Cortex of kidney (tissue), 1 donor: ENCODE results near the gene TMEM50A.
"Not testable (repeated sequence)": the region's sequence is repeated elsewhere in the genome, so short reads cannot be mapped to it uniquely, and the experiment has no call there.

ENCODE experiments used
- DNase-seq: peaks from one replicate; lab custom pipeline; 2025; lab: John Stamatoyannopoulos, UW

TMEM50A gene

DNA sequence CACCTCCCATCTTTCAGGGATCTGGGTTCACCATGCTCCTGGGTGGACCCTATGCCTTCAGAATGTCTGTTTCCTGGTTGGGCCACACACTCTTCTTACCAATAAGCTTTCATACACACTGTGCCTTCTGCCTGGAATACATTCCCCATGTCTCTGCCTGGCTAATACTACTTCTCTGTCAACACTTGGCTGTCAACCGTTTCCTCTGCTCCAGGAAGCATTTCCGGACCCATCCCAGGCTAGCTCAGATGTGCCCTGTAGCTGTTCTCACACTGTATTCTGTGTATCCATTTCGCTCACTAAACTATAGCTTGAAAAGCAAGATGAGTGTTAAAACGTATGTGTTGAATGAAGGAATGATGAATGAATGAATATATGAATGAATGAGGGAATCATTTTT, 49.0 kb downstream of the TMEM50A start:
- DNase-seq: not testable (repeated sequence)

DNA sequence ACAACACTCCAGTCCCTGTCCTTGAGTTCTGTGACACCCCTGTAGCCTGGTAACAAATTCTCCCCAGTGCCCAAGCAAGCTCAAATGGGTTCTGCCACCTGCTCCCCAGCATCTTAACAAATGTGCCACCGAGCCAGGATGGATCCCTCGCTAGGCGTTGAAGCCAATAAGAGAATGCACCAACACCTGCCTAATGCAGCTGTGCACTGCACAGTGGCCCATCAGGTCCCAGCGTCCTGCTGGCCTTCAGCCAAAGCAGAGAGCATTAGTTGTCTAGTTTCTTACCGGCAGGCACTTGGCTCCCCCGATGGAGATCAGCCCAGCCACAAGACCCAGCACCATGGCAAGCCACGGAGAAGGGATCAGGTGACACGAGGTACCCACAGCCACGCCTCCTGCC, 50.6 kb downstream of the TMEM50A start:
- DNase-seq: not testable (repeated sequence)

DNA sequence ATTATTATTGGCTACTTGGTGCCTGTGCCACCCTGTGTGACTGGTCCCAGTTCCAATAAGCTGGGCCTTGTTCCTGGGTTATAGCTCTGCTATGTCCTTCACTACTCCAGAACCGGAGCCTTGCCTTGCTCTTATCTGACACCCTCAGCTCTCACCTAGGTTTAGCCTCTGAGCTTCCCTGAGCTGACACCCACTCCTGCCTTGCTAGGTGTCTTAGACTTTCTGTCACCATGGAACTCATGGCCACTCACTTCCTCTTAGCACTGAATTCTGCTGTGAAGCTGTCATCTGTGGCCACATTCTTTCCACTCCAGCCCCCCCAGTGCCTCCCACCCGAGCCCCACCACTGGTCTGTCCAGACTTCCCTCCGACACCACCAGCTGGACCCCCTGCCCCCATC, 51.6 kb downstream of the TMEM50A start:
- not testable (repeated sequence) for DNase-seq

DNA sequence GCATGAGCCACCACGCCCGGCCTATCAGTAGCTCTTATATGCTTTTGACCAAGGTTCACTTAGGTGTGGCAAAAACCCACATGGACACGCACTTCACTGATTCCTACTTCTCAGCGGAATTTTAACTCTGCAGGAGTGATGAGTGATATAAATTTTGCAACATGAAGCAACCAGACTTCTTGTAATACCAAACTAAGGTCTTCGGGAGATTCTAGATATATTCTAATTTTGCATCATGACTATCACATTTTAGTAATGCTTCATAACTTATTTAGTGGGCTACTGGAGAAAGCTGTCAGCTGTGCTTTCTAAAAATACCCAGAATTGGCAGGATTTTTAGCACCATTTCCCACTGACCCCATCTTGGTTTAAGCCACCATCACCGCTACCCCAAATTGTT, 54.7 kb downstream of the TMEM50A start:
- no peak for DNase-seq

DNA sequence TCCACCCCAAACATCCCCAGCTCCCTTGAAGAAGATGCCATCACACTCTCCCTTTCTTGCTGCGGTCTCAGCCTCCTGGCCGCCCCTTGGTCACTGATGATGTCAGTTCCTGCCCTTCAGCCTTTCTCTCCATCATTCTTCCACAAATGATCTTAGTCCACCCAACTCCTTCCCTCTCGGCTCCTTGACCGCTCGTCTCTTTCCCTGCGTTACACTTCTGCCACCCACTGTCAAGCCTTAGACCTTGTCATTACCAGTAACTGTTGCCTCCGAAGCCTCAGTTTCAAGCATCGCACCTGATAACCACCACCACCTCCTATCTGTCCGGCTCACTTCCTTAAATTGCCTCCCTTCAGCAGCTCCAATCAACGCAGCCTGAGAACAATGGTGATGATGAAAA, 59.4 kb downstream of the TMEM50A start:
- not testable (repeated sequence) for DNase-seq

DNA sequence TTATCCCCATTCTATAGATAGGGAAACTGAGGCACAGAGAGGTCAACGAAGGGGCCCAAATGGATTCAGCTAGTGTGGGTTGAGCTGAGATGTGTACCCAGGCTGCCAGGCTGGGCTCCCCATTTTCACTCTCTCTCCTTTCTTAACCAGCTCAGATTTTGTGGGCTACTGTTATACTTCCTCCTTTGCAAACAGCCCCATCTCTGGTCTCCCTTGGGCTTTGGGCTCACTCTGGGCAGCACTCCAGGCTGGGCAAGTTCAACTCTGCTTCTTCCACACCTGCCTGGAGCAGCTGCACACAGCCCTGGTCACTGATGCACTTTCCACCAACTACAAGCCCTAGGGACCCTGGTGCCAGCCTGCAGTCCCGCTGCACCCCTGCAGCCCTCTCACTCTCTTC, 59.9 kb downstream of the TMEM50A start:
- not testable (repeated sequence) for DNase-seq

DNA sequence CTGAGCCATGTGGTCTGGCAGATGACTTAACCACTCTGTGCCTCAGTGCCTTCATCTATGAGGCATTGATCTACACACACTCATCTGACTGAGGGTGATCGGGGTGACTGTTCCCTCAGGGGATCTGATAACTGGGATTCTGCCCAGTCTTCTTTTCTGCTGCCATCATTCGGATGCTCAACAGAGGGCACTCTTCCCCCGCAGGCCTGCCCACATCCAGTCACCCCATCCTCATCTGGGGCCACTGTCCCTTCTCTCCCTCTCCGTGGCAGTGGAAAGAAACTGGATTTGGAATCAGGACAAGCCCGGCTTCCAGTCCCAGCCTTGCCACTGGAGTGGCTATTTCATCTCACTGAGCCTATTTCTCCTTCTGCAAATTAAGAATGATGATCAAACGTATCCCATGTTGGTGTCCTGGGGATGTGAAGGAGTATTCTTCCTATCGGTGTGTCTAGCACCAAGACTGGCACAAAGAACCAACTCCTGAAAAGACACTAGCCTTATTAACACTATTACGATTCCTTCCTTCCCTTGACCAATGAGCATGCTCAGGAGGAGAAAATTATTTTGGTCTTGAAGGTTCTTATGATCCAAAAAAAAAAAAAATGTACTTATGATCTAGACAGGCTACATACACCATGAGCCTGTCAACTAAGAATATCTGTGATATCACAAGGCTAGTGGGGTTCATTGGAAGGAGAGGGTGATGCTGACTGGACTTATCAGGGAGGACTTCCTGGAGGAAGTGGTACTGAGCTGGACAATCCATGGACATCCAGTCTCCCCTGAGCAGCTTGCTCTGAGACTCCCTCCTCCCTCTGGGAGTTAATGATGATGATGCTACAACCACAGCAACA, 65.0 kb downstream of the TMEM50A start:
- DNase-seq: not testable (repeated sequence)

DNA sequence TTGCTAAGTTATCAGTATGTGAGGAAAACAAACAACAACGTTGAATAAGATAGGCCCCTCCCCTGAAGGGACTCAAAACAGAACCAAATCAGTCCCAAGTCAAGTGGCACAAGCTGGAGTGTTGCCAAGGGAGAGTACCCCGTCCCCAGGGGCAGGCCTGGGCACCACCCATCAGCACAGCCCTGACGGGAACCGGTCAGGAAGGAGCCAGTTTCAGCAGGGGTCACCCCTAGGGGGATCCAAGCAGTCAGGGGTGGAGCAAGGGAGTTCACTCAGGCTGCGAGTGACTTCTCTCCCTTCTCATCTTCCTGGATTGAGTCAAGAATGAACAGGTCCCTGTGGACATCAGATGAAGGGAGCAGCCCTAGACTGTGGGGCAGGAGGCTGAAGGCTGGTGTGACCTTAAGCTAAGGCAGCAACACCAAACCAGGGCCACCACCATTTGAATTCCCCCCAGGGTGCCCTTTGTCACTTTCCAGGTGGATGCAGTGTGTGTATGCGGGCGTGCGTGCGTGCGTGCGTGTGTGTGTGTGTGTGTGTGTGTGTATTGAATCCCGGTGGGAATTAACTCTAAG, 67.7 kb downstream of the TMEM50A start:
- DNase-seq: not testable (repeated sequence)

DNA sequence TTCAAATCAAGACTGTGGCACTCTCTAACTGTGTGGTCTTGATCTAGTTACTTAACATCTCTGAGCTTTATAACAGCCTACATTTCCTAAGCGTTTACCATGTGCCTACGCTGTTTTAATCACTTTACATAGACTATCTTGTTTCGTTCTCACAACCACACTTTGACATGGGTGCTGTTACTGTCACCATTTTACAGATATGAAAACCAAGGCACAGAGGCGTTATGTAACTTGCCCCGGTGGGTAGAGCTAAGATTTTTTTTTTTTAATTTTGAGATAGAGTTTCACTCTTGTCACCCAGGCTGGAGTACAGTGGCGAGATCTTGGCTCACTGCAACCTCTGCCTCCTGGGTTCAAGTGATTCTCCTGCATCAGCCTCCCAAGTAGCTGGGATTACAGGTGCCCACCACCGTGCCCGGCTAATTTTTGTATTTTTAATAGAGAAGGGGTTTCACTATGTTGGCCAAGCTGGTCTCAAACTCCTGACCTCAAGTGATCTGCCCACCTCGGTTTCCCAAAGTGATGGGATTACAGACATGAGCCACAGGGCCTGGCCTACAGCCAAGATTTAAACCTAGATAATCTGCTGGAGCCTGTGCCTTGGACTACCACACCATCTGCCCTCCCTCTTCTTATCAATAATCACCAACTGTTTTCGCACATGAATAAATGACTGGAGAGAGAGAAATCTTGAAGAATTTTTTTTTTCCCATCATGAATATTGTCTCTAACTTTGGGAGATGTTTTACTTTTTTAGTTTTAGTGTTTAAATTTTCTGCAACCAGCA, 71.7 kb downstream of the TMEM50A start:
- DNase-seq: not testable (repeated sequence)
